Hematopoietic multipotent progenitor cell (in vitro differentiated cells): ENCODE measurements around the gene MORC4. TPM values are rescaled to one million over a fixed set of nuclear protein-coding genes. Genes with fewer than 3 reads are reported as not detected.
A peak's percentile ranks its signal among the peaks of the same experiment; 100 is the strongest.

Experiments
- DNase-seq, 3 donors: peaks; one replicate each; pipeline ENCODE4 v3.0.0-alpha.2; 2011 to 2015; ENCODE audit warnings: low read depth in 2 of 3, low spot score in 2 of 3
- total RNA-seq: library from RNA; depleted of rRNA; stranded (reverse); fragments of >200 nt; gene quantifications from one replicate; pipeline ENCODE4 v1.2.3, GENCODE V29; 2012

Gene MORC4
- total RNA-seq, 1 donor, result 0.54 TPM

GRCh38 chrX:106917830-106918500 lies 82.0 kb downstream of the MORC4 start:
- peak in 2 of 3 donors; percentile 77 to 89 for DNase-seq

DNA sequence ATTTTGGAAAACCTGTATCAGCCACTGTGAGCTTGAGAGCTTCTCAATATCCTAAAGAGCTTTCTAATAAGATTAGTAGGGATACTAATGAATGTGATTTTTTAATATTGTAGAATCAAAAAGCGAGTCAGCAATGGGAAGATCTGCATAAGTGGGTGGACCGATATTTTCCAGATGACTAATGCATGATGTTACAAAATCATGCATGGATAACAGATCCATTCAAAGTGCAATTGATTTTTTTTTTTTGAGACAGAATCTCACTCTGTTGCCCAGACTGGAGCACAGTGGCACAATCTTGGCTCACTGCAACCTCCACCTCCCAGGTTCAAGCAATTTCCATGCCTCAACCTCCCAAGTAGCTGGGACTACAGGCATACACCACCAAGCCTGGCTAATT lies 87.1 kb downstream of the MORC4 start:
- DNase-seq, result no peak

GRCh38 chrX:106906361-106906760 lies 93.7 kb downstream of the MORC4 start:
- no peak for DNase-seq

- no peak for DNase-seq
These were observed 94.8 kb downstream of the MORC4 start for GRCh38 chrX:106905064-106905708.

GRCh38 chrX:106903856-106904528 lies 96.0 kb downstream of the MORC4 start:
- DNase-seq, result no peak

DNA sequence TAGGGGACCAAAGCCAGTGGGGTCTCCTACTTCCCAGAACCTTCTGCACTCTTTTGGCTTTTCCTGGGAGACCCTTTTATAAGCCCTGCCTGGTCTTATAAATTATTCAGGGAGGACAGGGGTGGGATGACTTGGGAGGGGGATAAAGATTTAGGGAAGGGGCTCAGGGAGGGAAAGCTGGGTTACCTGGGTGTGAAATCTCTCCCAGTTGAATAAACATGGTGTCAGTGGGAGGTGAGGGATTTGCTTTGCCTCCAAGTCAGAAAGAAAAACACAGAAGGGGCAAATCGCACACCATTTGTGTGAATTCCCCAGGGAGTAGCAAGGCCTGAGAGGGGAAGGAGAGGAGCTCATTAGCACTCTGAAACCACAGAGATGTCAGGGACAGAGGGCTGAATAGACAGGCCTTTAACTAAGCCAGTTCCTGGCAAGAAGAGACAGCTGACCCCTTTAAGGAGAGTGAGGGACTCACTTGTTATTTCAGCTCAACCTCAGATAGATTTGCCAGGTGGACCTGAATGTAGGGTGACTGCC lies 96.7 kb downstream of the MORC4 start, which contains the start of gene RIPPLY1:
Gene RIPPLY1, minus strand, starts transcription at position 51 of the 534 bp plus-strand sequence. CDS start 54 bp downstream, outside the sequence.
- no peak for DNase-seq

GRCh38 chrX:106902684-106903083 lies 97.3 kb downstream of the MORC4 start:
- no peak for DNase-seq

DNA sequence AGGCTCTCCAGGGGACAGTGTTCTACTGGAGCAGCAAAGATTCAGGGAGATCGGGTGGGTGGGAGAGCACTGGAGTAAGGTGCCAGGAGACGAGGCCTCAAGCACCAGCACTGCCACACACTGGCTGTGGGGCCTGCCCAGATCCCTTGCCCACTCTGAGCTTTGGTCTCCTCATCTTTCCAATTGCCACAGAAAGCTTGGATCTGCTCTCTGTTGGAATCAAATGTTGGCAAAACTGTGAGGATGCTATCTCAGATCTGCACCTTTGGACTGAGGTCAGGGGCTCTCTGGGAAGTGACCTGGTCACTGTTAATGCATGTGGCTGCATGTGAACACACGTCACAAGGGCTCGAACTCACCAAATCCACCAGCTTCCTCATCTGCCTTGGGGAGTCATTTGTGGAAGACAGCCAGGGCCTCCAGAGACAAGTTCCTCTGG lies 98.2 kb downstream of the MORC4 start:
- DNase-seq, result no peak

- no peak for DNase-seq
These were observed 98.7 kb downstream of the MORC4 start for GRCh38 chrX:106901341-106901740.

DNA sequence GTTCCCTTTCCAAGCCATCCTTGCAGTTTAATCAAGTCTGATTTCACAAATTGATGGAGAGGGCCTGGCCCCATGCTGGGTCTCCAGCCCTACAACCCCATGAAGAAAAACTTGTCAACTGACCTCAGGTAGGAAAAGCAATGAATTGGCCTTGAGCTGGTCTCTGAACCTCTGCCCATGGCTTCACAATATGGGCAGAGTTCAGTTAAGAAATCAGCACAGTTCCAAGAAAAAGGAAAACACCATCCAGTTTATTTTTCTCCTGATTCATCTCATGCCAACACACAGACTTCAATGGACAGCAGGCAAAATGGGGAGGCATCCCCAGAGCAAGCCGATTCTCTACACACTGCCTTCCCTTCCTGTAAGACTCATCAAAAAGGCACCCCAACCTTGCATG lies 100.2 kb downstream of the MORC4 start:
- DNase-seq, result no peak

- no peak for DNase-seq
These were observed 100.7 kb downstream of the MORC4 start for GRCh38 chrX:106899276-106899675.

DNA sequence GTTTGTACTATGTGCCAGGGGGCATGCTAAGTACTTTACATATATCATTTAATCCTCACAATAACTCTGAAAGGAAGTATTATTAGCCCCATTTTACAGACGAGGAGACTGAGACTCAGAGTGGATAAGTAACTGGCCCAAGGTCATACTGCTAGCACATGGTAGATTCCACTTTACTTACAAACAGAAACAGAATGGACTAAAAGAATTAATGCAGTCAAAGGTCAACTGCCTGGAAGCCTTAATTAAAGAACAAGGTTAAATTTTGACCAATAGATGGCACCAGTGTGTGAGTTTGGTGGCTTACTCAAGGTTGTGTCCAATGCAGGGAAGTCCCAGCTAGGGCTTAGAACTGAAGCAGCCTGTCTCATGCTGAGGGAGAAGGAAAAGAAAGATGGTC lies 101.5 kb downstream of the MORC4 start:
- DNase-seq, result peak in 2 of 3 donors; percentile 36 to 70

- no peak for DNase-seq
These were observed 102.8 kb downstream of the MORC4 start for GRCh38 chrX:106897259-106897658.

DNA sequence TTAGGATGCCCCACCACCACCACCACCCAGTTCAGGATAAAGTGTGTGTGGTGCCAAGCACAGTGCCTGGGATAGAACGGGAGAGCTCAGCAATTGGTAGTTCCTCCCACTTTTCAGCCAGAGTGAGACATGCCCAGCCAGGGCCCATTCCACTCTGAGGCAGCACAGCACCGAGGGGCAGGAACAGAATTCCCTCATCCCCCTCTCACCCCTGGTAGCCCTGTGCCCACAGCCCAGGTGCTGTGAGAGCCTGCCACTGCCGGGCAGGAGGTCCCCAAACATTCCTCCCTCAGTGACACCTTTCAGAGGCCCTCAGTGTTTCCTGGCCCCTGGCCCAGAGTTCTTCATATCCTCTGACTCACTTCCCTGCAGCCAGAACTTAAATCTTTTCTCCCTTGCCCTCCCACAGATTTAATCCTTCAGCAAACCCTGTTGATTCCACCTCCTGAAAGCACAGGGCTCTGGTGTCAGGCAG lies 105.0 kb downstream of the MORC4 start:
- no peak for DNase-seq

DNA sequence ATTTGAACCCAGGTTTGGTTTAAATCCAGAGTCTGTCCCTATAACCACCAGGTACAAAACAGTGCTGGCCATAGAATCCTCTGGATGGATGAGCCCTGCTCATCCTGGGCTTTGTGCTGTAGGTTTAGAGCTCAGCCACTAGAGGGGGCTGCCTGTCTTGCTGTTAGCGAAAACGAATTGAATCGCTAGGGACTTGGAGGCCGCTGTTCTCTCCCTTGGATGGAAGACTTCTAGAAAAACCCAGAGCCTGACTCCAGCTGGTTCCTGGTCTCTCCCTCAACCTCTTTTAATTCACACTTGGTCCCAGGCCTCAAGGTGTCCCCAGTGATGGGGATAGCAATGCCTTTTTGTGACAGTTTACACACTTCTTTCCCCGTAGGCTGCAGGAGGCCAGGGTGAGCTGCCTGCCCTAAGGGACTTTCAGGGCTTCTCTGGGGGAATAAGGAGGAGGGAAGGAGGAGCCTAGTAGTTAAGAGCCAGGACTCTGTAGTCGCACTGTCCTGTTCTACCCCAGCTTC lies 105.6 kb downstream of the MORC4 start:
- peak in 2 of 3 donors; percentile 31 to 54 for DNase-seq

GRCh38 chrX:106891762-106892460 lies 108.1 kb downstream of the MORC4 start:
- DNase-seq, result no peak
